ENCODE data around the gene NEK6.

Gene NEK6

GRCh38 chr9:124337562-124337961 lies 79.8 kb downstream of the NEK6 start:
- TF ChIP-seq CTCF (conservative IDR thresholded peaks at IDR 0.05) (no peak), ZFX (IDR thresholded peaks at IDR 0.05) (no peak)
- no peak overlapping the region for H3K27ac ChIP-seq

GRCh38 chr9:124339603-124340146 lies 81.9 kb downstream of the NEK6 start:
- H3K27ac ChIP-seq = no peak overlapping the region
- no peak for TF ChIP-seq CTCF (conservative IDR thresholded peaks at IDR 0.05)
- TF ChIP-seq ZFX (IDR thresholded peaks at IDR 0.05) = no peak

GRCh38 chr9:124340219-124341069 lies 82.7 kb downstream of the NEK6 start:
- no peak overlapping the region for H3K27ac ChIP-seq
- TF ChIP-seq CTCF (conservative IDR thresholded peaks at IDR 0.05) = no peak
- no peak for TF ChIP-seq ZFX (IDR thresholded peaks at IDR 0.05)

GRCh38 chr9:124341455-124342170 lies 83.9 kb downstream of the NEK6 start:
- H3K27ac ChIP-seq = no peak overlapping the region
- TF ChIP-seq CTCF (conservative IDR thresholded peaks at IDR 0.05) = no peak
- TF ChIP-seq ZFX (IDR thresholded peaks at IDR 0.05) = no peak

- TF ChIP-seq CTCF (conservative IDR thresholded peaks at IDR 0.05) (no peak), ZFX (IDR thresholded peaks at IDR 0.05) (no peak)
- no peak overlapping the region for H3K27ac ChIP-seq
Observed at GRCh38 chr9:124342402-124342775, 84.6 kb downstream of the NEK6 start.

GRCh38 chr9:124342776-124343485 lies 85.2 kb downstream of the NEK6 start:
- no peak overlapping the region for H3K27ac ChIP-seq

More at GRCh38 chr9:124342776-124343485, 85.2 kb downstream of the NEK6 start:
- TF ChIP-seq CTCF (conservative IDR thresholded peaks at IDR 0.05) = no peak
- no peak for TF ChIP-seq ZFX (IDR thresholded peaks at IDR 0.05)

All from C4-2B (cell line).